HG03378 (cell line): Measurements from ENCODE around the gene ILDR1.

Experiments
- ATAC-seq: cut with Tn5 transposase; IDR thresholded peaks from one replicate; pipeline ENCODE4 v1.9.1; 2021; ENCODE audit warnings: mild to moderate bottlenecking, moderate library complexity; ENCODE audit not compliant: unreplicated experiment

Gene ILDR1

DNA sequence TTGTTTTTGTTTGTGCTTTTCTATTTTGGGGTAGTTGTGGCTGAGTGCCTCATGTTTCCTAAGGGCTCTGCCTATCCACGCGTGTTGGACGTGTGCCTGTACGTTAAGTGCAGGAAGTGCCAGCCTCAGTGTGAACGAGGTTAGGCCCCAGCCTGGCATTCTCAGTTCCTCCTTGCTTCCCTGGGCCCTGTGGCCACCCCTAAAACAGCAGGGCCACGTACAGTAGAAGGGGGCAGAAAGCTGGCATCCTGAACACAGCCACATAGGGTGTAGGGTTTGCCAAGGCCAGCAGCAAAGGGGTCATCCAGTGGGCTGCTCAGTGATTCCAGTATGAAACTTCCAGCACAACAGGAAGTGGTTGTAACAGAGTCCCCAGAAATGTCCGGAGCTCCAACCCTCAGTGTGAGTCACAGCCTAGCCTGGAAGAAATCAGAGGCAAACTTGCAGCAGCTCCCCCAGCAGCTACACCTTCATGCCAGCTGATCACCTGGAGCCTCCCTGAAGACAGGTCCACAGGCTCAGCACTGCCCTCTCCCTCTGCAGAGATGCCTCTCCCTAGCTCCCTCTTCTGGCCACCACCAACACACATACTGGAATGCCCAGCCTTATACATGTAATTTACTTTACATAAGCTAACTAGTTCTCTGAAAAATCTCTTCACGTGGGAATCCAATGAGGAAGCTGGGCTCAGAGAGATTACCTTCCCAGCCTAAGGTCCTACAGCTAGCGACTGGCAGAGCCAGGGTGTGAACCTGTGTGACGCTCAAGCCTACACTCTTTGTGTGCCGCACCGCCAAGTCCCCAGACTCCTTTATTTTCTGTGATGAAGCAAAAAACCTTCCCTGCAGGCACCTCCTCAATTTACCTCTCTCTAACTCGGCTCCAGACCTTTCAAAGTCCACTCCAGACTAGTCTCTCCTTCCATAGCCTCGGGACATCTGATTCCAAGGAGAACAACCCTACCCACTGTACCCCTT, 26.6 kb downstream of the ILDR1 start:
- ATAC-seq: peak; percentile 35

DNA sequence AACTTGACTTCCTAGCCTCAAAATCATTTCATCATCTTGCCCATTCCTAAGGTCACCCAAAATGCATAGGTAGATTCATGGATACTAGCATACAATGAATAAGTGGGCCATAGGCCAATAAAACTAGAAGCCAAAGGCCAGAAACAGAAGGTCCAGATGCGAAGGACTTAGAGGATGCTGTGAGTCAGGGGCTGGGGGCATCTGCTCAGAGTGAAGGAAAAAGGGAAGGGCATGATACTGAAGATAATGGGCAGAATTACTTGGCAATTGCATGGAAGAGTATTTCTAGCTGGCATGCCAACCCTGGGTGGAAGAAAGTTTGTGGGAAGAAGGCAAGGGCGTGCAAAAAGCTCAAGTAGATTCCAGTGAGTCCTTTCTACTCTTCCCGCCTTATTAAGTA, 27.5 kb downstream of the ILDR1 start:
- no peak for ATAC-seq

DNA sequence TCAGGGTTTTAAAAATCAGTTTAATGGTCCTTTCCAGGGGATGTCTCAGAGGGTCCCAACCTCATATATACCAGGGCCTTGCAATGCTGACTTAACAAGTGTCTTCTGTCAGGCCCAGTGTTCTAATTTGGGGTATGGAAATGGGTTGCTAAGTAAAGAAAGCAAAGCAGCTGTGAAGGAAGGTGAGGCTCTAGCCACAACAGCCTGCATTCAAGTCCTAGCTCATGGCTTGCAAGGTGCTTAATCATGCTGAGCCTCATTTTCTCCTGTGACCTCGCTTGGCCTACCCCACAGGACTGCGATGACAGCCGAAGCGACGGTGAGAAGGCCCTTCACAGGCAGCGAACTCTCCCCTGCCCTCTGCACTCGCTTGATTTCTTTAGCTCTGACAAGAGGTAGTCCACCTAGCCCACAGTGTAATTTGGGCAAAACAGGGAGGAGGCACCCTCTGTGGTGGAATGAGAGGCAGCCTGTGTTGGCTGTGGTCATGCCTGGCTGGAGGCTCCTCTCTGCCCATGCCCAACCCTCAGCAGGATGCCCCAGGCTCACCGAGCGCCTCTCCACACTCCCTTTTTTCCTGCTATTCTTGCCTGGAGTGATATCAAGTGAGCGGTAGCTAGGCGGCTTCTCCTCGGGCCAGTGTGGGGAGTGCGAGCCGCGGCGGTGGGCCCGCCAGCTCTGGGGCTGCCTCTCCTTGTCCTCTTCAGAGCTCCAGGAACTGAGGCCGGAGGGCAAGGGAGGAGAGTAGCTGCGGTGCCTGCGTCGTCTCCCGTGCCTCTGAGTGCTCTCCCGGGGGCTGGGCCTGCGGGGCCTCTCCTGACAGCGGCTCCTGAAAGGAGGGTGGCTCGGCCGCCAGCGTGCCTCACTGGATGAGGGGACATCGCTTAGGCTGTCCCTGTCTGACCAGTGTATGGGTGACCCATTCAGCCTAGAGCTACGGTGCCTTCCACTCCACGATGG, 29.2 kb downstream of the ILDR1 start:
- ATAC-seq: peak; percentile 41

DNA sequence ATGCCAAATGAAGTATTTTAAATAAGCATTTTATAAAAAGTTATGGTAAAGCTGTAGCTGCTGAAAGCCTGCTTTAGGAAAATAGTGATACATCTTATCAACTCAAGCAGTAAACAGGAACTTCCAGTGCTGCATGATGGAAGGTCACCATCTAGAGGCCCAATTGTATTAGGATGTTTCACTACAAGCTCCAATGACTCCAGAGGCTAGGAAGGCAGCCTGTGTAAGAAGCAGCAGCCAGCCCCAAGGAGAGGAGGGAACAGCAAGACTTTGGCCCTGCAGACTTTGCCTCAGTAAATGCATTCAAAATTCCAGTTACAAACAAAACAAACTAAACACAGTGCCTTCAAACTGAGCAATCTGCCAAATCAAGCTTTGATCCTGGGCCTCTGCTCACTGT, 32.1 kb downstream of the ILDR1 start:
- no peak for ATAC-seq

DNA sequence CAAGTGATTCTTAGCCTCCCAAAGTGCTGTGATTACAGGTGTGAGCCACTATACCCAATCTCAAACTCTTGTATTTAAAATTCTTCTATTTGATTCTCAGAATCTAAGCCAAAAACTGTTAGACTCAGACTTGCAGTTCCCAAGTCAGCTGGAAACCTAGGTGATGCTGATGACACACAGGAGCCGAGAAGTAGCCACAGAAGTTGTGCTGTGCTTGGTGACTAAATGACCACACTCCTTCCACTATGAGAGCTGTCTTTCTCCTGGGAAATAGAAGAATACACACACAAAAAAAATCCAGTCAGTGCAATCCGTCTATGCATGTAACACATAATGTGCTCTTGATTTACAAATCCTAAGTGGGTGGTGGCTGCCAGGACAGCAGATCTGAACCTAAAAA, 33.9 kb downstream of the ILDR1 start:
- ATAC-seq: no peak

DNA sequence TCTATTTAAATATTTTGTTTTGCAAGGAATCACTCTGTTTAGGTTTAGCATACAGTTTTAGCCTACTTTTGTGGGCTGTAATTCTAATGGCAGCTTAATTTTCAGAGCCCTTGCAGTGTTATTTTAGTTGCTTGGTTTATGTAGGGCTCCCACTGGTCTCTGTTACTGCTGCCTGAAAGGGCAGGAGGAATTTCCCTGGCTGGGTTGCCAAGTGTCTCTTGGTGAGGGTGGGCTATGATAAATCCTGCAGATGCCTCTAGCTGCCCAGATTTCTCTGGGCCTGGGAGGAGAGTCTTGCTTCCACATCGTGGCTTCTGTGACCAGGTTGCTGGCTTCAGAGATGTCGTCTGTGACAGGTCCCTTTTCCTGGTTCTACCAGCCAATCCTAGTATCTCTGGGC, 36.2 kb downstream of the ILDR1 start:
- ATAC-seq: no peak

DNA sequence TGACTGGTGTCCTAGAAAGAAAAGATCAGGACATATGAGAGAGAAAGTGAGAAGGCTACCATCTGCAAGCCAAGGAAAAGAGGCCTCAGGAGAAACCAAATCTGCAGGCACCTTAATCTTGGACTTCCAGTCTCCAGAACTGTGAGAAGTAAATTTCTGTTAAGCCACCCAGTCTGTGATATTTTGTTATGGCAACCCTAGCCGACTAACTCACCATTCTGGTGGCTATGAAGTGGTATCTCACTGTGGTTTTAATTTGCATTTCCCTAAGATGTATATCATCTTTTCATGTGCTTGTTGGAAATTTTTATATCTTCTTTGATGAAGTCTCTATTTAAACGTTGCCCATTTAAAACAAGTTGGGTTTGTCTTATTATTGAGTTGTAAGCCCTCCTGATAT, 40.6 kb downstream of the ILDR1 start:
- no peak for ATAC-seq

DNA sequence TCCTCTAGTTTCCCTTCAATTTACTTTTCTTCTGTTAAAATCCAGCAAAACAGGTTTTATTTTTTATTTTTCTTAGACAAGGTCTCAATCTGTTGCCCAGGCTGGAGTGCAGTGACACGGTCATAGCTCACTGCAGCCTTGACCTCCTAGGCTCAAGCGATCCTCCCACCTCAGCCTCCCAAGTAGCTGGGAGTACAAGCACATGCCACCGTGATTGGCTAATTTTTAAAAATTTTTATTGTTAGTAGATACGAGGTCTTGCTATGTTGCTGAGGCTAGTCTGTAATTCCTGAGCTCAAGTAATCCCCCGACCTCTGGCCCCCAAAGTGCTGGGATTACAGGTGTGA, 41.6 kb downstream of the ILDR1 start:
- no peak for ATAC-seq

DNA sequence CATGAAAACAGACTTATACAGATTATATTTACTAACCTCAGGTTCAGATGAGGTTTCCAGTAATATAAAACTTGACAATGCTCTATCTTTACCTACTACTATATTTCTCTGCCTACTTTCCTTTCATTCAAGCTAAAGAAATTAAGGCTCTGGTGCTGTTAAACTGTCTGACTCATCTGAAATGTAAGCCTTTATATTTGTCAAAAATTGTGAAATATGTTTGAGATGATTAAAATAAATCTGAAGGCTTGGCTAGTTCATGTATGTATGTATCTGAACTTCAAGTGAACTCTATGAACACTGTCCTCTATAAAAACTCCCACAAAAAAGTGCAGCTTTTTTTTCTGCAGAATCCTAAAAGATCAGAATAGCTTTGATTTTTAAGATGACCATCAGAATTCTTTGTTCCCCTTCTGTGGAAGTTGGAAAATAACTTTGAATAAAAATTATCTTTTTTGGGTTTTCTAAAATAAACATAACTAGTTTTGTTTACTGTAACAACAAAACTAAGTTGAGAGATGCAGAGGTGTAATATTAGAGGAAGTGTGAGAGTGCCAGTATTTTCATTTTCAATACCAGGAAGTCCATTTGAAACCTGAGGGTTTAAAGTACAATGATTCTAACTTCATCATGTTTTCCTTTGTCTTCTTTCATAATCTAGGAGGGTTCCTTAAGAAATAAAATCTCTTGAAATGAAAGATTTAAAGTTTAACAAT, 42.2 kb downstream of the ILDR1 start:
- peak; percentile 49 for ATAC-seq

DNA sequence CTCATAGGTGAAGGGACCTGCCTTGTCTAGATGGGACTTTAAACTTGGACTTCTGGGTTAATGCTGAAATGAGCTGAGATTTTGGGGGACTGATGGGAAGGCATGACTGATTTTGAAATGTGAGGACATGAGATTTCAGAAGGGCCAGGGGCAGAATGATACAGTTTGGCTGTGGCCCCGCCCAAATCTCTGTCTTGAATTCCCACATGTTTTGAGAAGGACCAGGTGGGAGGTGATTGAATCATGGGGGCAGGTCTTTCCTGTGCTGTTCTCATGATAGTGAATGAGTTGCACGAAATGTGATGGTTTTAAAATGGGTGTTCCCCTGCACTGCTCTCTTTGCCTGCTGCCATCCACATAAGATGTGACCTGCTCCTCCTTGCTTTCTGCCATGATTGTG, 42.8 kb downstream of the ILDR1 start:
- ATAC-seq: no peak

DNA sequence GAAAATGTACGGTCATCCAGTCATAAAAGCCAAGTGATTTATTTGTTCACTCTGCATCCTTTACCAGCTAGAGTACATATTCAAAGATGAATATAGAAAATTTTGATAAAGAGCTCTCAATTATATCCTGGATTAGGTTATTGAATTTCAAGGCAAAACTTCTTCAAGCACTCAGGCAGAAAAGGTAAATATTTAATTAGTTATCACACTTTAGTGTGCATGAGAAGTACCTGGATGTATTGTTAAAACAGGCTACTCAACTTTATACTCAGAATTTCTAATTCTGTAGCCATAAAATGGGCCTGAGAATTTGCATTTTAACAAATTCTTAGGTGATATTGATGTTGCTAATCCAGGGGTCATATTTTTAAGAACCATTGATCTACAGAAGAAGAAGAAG, 45.3 kb downstream of the ILDR1 start:
- no peak for ATAC-seq

DNA sequence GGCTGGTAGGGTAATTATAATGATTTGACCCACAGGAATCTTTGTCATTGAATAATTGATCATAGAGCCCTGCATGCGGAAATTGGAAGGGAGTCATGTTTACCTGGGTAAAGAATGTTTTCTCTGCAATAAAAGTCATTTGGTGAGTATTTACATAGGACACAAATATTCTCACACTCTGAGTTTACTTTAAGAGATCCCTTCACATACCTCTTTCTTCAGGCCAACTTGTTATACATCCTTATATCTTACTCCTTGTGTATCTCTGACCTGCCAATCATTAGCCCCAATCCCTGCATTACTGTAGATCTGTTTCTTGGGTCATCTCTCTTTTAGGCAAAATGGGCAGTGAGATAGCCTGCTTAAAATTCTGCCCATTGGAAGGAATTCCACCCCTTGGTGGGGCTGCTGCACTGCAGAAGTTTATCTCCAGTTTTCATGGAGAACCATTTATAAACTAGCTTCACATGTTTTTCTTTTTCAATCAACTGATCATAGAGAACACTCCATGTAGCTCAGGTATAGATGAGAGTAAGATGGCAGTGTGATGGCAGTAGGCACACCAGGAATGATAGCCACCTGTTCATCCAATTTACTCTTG, 46.2 kb downstream of the ILDR1 start:
- ATAC-seq: no peak

DNA sequence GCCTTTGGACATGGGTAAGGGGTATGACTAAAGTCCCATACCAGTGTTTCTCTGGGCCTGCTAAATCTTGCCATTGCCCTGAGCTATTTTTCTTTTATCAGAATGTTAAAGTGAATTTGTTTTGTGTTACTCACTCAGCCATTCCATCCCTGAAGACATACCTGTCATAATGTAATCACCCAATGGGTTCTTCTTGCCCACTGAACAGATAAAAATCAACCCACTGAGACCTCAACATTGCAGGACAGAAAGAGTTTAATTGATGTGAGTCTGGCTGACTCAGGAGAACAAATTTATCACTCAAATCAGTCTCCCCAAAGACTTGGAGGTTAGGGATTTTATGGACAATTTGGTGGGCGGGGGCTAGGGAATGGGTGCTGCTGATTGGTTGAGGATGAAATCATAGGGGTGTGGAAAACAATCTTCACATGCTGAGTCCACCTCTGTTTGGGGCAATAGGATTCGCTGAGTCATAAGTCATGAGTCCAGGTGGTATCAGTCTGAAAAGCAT, 47.4 kb downstream of the ILDR1 start:
- ATAC-seq: no peak

DNA sequence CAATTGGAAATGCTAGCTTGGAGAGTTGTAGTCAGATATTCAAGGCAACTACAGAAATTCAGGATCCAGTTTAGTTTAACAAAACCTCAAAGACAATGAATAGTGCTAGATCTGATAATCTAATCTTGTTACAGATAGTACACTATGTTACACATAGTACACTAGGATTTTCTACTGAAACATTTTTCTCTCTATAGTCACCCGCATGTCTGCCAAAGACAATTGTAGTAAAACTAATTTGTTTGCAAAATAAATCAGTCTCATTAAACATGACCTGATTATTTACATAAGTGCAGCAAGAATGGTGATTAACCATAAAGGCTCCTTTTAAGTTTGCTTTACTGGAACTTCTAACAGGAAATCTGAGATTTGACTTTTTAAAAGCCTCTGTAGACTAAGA, 52.0 kb downstream of the ILDR1 start:
- ATAC-seq: no peak

DNA sequence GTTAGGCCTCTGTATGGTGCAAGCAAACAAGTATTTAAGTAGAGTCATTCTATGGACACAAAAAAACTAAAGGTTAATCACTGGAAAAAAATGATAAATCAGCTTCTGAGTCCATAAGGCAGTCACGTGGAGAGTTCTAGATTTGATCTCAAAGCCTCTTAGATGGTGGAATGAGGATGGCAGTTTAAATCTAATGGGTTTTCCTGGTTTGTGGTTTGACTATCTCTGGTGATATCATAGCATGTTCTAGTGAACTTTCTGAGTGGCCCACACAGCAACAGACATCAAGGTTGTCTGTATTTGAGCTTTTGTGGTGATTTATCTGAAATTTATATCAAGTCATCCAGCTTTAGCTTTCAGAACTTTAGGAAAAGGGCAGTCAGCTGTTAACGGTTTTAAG, 52.4 kb downstream of the ILDR1 start:
- ATAC-seq: no peak

DNA sequence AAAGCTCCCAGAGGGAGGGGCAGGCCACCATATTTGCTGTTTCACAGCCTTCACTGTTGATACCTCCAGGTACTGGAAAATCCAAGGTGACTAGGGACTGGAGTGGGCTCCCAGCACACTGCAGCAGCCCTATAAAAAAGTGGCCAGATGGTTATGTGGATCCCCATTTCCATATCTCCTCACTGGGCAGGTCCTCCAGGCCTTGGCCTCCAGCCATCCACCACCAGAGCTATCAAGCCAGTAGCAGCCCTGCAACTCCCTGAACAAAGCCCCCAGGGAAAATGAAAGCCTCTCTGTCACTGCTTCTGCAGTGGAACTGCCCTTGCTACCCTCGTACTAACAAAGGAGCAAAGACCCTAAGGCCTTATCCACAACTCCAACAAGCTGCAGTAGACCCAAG, 58.4 kb downstream of the ILDR1 start:
- ATAC-seq: no peak

DNA sequence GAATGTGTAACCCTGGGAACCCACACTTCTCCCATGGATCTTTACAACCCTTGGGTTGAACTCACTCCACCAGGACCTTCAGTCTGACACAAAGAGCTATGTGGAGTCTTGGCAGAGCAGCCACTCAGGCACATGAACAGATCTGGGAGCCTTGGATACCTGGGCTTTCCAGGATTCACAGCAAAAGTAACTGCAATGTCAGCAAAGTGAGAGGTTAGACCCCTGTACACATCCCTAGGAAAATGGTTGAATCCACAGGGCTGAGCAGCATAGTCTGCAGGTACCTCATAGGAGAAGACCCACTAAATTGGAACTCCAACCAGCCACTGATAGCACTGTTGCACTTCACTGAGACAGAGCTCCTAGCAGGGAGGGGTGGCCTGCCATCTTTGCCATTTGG, 59.6 kb downstream of the ILDR1 start:
- ATAC-seq: no peak

DNA sequence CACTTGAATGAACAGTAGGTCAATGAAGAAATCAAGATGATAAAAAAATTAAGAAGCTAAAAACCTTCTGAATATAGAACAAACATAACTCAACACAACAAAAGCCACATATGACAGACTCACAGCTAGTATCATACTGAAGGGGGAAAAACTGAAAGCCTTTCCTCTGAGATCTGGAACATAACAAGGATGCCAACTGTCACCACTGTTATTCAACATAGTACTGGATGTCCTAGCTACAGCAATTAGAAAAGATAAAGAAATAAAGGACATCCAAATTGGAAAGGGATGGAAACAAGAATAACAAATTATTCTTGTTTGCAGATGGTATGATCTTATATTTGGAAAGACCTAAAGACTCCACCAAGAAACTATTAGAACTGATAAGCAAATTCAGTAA, 60.8 kb downstream of the ILDR1 start:
- ATAC-seq: no peak

DNA sequence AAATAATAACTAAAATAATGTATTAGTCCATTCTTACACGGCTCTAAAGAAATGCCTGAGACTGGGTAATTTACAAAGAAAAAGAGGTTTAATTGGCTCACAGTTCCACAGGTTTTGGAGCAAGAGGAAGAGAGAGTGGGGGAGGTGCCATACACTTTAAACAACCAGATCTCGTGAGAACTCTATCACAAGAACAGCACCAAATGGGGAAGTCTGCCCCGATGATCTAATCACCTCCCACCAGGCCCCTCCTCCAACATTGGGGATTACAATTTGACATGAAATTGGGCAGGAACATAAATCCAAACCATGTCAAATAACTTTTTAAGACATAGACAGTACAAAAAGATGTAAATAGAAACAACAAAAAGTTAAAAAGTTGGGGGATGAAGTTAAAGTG, 63.2 kb downstream of the ILDR1 start:
- ATAC-seq: no peak

DNA sequence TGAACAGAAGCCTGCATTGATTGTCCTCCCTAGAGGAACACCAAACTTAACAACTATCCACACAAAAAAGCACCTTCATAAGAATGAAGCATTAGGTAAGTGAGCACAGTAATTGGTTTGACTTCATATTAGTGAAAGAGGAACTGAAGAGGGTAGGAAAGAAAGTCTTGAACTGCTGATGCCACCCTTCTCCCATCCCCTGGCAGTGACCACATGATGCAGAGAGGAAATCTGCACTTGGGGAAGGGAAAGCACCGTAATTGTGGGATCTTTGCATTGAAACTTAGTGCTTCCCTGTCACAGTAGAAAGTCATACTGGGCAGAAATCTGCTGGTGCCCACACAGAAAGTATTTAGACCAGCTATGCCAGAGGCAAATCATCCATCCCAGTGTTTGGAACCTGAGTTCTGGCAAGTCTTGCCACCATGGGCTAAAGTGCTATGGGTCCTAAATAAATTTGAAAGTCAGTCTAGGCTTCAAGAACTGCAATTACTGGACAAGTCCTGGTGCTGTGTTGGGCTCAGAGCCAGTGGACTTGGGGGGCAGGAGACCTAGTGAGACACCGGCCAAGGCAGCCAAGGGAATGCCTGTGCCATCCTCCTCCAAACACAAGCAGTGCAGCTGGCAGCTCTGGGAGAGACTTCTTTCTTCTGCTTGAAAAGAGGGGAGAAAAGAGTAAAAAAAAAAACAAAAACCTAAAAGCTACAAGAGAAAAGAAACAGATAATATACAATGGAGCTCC, 64.2 kb downstream of the ILDR1 start:
- peak; percentile 79 for ATAC-seq
